Stomach (tissue), 4 donors: Measurements from ENCODE around the gene GRK1.

ENCODE experiments used
- POLR2A ChIP-seq, 4 donors: fragments of 450-650 bp; IDR thresholded peaks; one replicate each; pipeline ENCODE4 v1.6.1; 2016; ENCODE audit warnings: antibody characterized with exemption in 4 of 4, control low read depth in 2 of 4, mild to moderate bottlenecking in 1 of 4, moderate library complexity in 1 of 4
- TF ChIP-seq, protein P1 (sequence below), 7 experiments: fragments of 450-650 bp in 4 of 7; fragments of 200-600 bp in 3 of 7; sonication (generic) in 3 of 7; IDR thresholded peaks; one replicate each; pipeline ENCODE4 v1.5.1; 2016 to 2019; ENCODE audit warnings: antibody characterized with exemption in 7 of 7, control low read depth in 2 of 7, mild to moderate bottlenecking in 1 of 7

- TF ChIP-seq, protein P1, sequence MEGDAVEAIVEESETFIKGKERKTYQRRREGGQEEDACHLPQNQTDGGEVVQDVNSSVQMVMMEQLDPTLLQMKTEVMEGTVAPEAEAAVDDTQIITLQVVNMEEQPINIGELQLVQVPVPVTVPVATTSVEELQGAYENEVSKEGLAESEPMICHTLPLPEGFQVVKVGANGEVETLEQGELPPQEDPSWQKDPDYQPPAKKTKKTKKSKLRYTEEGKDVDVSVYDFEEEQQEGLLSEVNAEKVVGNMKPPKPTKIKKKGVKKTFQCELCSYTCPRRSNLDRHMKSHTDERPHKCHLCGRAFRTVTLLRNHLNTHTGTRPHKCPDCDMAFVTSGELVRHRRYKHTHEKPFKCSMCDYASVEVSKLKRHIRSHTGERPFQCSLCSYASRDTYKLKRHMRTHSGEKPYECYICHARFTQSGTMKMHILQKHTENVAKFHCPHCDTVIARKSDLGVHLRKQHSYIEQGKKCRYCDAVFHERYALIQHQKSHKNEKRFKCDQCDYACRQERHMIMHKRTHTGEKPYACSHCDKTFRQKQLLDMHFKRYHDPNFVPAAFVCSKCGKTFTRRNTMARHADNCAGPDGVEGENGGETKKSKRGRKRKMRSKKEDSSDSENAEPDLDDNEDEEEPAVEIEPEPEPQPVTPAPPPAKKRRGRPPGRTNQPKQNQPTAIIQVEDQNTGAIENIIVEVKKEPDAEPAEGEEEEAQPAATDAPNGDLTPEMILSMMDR (IDR thresholded peaks at IDR 0.05), result no peak
- TF ChIP-seq POLR2A (IDR thresholded peaks at IDR 0.05), result no peak
Measured at GRCh38 chr13:113618455-113618854, 48.6 kb upstream of the GRK1 start.
